AG09319 (cell line): ENCODE data around the gene SLC6A1.
A peak's percentile ranks its signal among the peaks of the same experiment; 100 is the strongest.

Experiments used
- DNase-seq: peaks from one replicate; pipeline ENCODE4 v3.0.0-alpha.2; 2010; ENCODE audit warnings: low read depth; ENCODE audit errors: extremely low read depth
- TF ChIP-seq, protein P1 (sequence below): IDR thresholded peaks from 2 replicates; pipeline ENCODE4 v1.5.1; 2011; ENCODE audit warnings: low read depth, mild to moderate bottlenecking, inconsistent platforms, low read length, moderate library complexity

SLC6A1 gene

DNA sequence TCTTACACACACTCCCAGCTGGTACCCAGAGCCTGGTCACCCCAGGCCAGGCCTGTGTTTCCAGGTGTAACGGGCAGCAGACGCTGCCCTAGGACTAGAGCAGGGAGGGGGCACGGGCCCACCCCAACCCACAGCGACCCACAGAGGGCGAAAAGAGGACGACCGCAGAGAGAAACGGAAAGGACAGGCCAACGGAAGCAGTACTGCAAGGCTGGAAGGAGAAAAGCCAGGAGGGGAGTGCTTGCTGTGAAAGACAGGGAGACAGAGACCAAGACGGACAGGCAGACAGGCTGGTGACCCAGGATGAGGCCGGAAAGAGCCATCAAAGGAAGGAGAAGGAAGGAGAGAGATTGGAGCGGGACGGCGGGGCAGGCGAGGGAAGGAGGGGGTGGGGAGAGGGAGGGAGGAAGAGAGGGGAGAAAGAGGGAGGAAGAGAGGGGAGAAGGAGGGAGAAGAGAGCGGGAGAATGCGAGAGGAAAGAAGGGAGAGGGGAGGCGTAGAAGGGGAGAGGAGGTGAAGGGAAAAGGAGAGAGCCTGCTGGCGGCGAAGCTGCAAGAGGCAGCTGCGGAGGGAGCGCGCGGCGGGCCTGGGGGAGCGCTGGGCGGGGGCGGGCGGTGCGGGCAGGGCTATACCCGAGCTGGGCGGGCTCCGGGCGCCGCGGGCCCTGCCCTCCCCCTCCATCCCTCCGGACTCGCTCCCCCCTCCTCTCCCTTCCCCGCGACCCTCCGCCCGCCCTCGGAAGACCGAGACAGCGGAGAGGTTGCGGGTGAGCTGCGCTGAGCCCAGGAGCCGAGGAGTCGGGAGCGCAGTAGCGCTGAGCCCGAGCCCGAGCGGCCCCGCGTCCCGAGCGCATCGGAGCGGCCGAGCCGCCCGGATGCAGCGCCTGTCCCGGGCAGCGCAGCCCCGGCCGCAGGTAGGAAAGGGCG is at the start of gene SLC6A1:
TSS of gene SLC6A1 (plus strand) at position 732 of the 926 bp plus-strand sequence. CDS start 24,464 bp downstream, outside the sequence.
- DNase-seq: no peak

DNA sequence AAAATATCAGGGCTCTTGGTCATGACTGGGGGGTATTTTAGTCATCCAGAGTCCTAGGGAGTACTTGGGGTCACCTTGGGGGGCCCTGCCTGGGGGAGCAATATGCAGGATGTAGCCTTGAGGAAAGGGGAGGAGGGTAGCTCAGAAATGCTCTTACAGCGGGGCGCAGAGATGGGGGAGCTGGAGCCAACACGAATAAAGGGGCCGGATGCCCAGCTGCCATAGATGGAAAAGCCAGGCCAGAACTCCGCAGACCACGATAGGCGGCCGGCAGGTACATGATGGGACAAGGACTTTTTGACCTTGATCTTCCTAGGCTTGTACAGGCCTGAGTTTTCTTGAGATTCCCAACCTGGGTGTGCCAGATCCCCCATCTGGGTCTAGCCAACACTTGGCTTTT is 47.7 kb upstream of the SLC6A1 start:
- TF ChIP-seq, protein P1, sequence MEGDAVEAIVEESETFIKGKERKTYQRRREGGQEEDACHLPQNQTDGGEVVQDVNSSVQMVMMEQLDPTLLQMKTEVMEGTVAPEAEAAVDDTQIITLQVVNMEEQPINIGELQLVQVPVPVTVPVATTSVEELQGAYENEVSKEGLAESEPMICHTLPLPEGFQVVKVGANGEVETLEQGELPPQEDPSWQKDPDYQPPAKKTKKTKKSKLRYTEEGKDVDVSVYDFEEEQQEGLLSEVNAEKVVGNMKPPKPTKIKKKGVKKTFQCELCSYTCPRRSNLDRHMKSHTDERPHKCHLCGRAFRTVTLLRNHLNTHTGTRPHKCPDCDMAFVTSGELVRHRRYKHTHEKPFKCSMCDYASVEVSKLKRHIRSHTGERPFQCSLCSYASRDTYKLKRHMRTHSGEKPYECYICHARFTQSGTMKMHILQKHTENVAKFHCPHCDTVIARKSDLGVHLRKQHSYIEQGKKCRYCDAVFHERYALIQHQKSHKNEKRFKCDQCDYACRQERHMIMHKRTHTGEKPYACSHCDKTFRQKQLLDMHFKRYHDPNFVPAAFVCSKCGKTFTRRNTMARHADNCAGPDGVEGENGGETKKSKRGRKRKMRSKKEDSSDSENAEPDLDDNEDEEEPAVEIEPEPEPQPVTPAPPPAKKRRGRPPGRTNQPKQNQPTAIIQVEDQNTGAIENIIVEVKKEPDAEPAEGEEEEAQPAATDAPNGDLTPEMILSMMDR: no peak

More for the DNA sequence above, at the start of gene SLC6A1:
- TF ChIP-seq, protein P1: no peak

DNA sequence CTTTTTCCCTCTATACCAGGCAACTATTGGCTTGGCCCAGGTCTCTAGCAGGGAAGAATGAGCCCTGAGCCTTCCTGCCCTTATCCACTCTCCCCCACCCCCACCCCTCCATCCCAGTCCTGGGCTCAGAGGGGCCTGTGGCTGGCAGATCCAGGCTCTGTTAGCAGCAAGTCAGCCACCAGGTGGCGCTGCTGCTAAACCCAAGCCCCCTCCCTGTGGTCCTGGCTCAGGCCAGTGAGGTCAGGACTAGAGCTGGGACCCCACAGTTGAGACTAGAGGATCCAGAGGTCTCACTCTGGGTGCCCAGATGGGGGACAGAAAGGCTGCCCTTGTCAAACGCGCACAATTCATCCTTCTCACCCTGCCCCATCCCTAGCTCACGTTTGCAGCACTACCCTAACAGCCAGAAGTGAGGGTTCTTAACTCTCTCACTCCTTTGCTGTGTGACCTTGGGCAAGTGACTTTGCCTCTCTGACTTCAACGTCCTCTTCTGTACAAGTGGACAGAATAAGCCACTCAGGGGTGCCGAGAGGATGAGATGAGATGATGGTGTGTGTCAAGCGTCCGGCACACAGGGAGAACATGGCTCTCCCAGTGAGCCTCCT is 46.8 kb upstream of the SLC6A1 start:
- TF ChIP-seq, protein P1: peak; percentile 74

More for the DNA sequence above, 47.7 kb upstream of the SLC6A1 start:
- DNase-seq: no peak

DNA sequence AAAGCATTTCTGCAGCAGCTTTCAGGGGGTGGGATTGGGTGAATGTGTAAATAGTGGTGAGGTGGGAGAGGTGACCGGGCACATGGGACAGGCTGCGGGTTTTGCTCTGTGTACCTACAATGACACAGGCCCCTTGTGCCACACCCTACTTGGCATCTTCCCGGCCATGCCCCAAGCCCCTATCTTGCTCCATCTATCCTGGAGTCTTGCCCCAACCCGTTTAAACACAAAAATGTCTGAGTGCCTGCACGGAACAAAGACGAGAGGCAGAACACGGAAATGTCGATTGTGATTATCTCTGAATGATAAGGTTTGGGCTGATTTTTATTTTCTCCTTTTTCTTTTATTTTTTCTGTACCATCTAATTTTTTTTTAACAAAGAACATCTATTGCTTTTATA is 46.0 kb upstream of the SLC6A1 start:
- TF ChIP-seq, protein P1: no peak
- DNase-seq: no peak

More for the DNA sequence above, 46.8 kb upstream of the SLC6A1 start:
- peak; percentile 4 for DNase-seq

DNA sequence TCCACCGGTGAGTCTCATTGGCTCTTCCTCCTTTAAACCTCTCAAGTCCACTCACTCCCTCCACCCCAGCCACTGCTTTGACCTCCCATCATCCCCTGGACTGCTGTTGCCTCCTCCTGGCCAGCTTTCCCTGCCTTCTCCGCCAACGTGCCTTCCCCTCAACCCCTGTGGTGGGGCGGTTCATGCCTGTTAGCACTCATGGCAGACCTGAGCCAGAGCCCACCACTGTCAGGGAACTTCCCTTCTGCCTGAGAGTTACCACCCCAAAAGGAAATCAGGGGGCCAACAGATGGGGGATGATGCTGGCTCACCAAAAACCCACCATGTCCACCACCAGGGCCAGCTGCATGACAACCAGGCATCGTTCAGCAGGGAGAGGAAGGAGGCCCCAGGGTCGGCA is 44.2 kb upstream of the SLC6A1 start:
- TF ChIP-seq, protein P1: no peak

DNA sequence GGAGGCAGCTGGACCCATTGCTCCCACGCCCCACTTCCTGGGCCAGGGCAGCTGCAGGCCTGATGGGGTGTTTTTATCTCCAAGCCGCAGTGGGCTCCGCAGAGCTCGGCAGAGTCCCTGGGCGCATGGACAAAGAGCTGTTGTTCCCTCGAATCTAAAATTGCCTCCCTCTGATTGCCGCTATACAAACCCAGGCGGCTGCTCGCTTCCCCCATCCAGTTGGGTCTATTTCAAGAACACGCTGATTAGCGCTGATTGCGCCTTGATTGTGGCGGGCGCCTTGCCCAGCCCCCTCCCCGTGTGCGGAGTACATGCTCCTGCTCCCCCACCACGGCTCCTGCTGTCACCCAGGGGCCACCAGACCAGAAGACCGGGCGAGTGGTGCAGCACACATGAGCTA is 43.4 kb upstream of the SLC6A1 start:
- no peak for DNase-seq
- TF ChIP-seq, protein P1: no peak

More for the DNA sequence above, 44.2 kb upstream of the SLC6A1 start:
- DNase-seq: no peak
